ENCODE data around the gene PDE4C.

The PDE4C gene

GRCh38 chr19:18253716-18254115 is 27.5 kb upstream of the PDE4C start:
- DNase-seq (ENCODE audit: low read depth in 2 of 2), result peak in 1 of 2 donors; percentile 22
- H3K4me3 ChIP-seq (replicated peaks in 1 of 2; ENCODE audit: low read depth in 2 of 2, low read length in 2 of 2), result no peak overlapping the region
- no peak for TF ChIP-seq CTCF (IDR thresholded peaks at IDR 0.05; ENCODE audit: low read depth, low read length)

DNA sequence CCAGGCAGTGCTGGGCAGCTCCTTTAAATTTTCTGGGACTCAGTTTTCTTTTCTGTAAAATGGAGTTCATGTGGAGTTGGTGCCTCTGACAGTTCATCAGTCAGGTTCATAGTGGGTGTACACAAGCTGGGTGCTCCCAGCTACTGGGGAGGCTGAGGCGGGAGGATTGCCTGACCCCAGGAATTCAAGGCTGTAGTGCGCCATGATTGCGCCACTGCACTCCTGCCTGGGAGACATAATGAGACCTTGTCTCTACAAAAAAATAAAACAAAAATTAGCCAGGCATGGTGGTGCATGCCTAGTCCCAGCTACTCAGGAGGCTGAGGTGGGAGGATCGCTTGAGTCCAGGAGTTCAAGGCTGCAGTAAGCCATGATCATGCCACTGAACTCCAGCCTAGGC is 26.9 kb upstream of the PDE4C start:
- TF ChIP-seq CTCF (IDR thresholded peaks at IDR 0.05; ENCODE audit: low read depth, low read length), result no peak
- H3K4me3 ChIP-seq (replicated peaks in 1 of 2; ENCODE audit: low read depth in 2 of 2, low read length in 2 of 2), result no peak overlapping the region
- no peak for DNase-seq (ENCODE audit: low read depth in 2 of 2)

GRCh38 chr19:18252370-18252717 is 26.1 kb upstream of the PDE4C start:
- H3K4me3 ChIP-seq (replicated peaks in 1 of 2; ENCODE audit: low read depth in 2 of 2, low read length in 2 of 2), result no peak overlapping the region
- no peak for DNase-seq (ENCODE audit: low read depth in 2 of 2)

DNA sequence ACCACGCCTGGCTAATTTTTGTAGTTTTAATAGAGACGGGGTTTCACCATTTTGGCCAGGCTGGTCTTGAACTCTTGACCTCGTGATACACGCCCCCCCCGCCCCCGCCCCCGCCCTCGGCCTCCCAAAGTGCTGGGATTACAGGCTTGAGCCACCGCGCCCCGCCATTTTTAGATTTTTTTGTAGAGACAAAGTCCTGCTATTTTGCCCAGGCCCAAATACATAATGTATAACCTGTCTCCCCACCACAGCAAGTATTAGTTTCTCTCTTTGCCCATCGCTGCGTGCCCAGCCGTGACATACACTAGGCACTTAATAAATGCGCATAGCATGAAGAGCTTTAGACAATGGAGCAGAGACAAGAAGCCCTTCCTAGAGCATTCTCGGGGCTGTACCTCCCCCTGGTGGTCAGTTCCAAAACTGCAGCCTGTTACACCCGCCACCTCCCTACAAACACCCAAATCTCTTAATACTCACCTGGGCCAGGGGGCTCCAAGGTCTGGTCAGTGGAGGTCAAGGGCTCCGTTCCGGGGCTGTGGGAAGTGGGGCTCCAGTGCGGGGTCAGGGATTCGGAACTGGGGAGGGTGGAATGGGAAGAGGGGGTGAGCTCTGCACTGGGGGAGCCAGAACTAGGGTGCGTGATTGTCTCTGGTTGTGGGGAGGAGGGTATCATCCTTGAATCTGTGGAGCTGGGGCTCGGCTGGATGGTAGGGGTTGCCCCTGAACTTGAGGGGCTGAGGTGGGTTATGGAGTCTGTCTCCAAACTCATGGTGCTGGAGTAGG is 25.5 kb upstream of the PDE4C start:
- TF ChIP-seq CTCF (IDR thresholded peaks at IDR 0.05; ENCODE audit: low read depth, low read length), result peak; percentile 88
- H3K4me3 ChIP-seq (replicated peaks in 1 of 2; ENCODE audit: low read depth in 2 of 2, low read length in 2 of 2), result no peak overlapping the region
- peak; percentile 72 to 79 for DNase-seq (ENCODE audit: low read depth in 2 of 2)

More at GRCh38 chr19:18252370-18252717, 26.1 kb upstream of the PDE4C start:
- no peak for TF ChIP-seq CTCF (IDR thresholded peaks at IDR 0.05; ENCODE audit: low read depth, low read length)

DNA sequence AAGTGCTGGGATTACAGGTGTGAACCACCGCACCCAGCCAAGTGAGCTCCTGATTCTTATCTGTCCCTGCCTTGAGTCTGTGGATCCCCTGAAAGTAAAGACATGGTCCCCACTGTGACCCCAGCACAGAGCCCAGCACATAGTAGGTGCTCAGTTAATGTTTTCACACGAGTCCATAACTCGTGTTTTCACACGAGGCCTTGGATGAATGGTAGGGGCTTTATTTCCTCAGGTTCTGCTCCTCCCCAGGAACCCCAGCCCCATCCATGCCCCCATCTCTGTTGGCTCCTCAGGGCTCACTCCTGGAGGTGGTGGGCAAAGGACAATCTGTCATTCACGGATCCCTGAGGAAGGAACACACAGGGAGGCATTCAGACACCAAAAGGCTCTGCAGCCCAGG is 23.6 kb upstream of the PDE4C start:
- H3K4me3 ChIP-seq (replicated peaks in 1 of 2; ENCODE audit: low read depth in 2 of 2, low read length in 2 of 2), result no peak overlapping the region
- DNase-seq (ENCODE audit: low read depth in 2 of 2), result no peak
- TF ChIP-seq CTCF (IDR thresholded peaks at IDR 0.05; ENCODE audit: low read depth, low read length), result no peak

GRCh38 chr19:18245297-18245696 is 19.1 kb upstream of the PDE4C start:
- DNase-seq (ENCODE audit: low read depth in 2 of 2), result no peak
- no peak for TF ChIP-seq CTCF (IDR thresholded peaks at IDR 0.05; ENCODE audit: low read depth, low read length)
- H3K4me3 ChIP-seq (replicated peaks in 1 of 2; ENCODE audit: low read depth in 2 of 2, low read length in 2 of 2), result no peak overlapping the region

GRCh38 chr19:18239303-18239702 is 13.1 kb upstream of the PDE4C start:
- no peak overlapping the region for H3K4me3 ChIP-seq (replicated peaks in 1 of 2; ENCODE audit: low read depth in 2 of 2, low read length in 2 of 2)
- TF ChIP-seq CTCF (IDR thresholded peaks at IDR 0.05; ENCODE audit: low read depth, low read length), result no peak
- peak in 1 of 2 donors; percentile 17 for DNase-seq (ENCODE audit: low read depth in 2 of 2)
